Upper lobe of right lung (tissue), 1 donor: ENCODE data around the gene MLF1. TPM values are rescaled to one million over a fixed set of nuclear protein-coding genes. Genes with fewer than 3 reads are reported as not detected.

Source experiments
- ATAC-seq: fragments of 200-7000 bp; cut with Tn5 transposase; one replicate; pipeline ENCODE4 v1.9.1; 2020; ENCODE audit warnings: mild to moderate bottlenecking, moderate library complexity
- DNase-seq: peaks from one replicate; pipeline ENCODE4 v3.0.0-alpha.2; 2020
- H3K27ac ChIP-seq: fragments of 200-600 bp; one replicate; pipeline ENCODE4 v1.8.0; 2022
- H3K27me3 ChIP-seq: fragments of 200-600 bp; one replicate; pipeline ENCODE4 v1.8.0; 2022; ENCODE audit warnings: mild to moderate bottlenecking
- H3K36me3 ChIP-seq: fragments of 200-600 bp; one replicate; pipeline ENCODE4 v1.8.0; 2022
- H3K4me1 ChIP-seq: fragments of 200-600 bp; one replicate; pipeline ENCODE4 v1.8.0; 2022
- H3K4me3 ChIP-seq: fragments of 200-600 bp; one replicate; pipeline ENCODE4 v1.8.0; 2022; ENCODE audit warnings: mild to moderate bottlenecking
- H3K9me3 ChIP-seq: fragments of 200-600 bp; one replicate; pipeline ENCODE4 v1.8.0; 2022
- CTCF ChIP-seq: fragments of 200-600 bp; IDR thresholded peaks from one replicate; pipeline ENCODE4 v1.8.0; 2022; ENCODE audit warnings: antibody characterized with exemption
- intact Hi-C: fragments of 100-400 bp; cut with DNase I; formaldehyde crosslinking; loops from one replicate; pipeline ENCODE4 v1.11.0; 2022
- total RNA-seq: library from RNA; stranded (reverse); fragmentation: NEBNext Ultra II Directional; extraction: Animal tissue kit (Norgen Biotek cat#: 25700); gene quantifications from one replicate; pipeline ENCODE4 v1.2.1, GENCODE V29; 2021
- donor health status: DM: no; HTN: yes; CAD: no; lungs with severe emphysema.

Gene MLF1
- total RNA-seq, 1 donor from 2014 or later, result 7.1 TPM

- Histone ChIP-seq H3K9me3 (no peaks in the 10 kb centered on the region), H3K4me3 (no peak overlapping the region), H3K27me3 (no peaks in the 10 kb centered on the region), H3K36me3 (no peaks in the 10 kb centered on the region), H3K27ac (no peak overlapping the region), H3K4me1 (no peaks in the 10 kb centered on the region)
- no peak for DNase-seq
- intact Hi-C loops, result no loop called here
- no peak for TF ChIP-seq CTCF
- no peak for ATAC-seq
These were observed 29.8 kb downstream of the MLF1 start for GRCh38 chr3:158600787-158601186.

GRCh38 chr3:158602227-158602626 is 31.2 kb downstream of the MLF1 start:
- Histone ChIP-seq H3K27ac (no peak overlapping the region), H3K4me3 (no peak overlapping the region), H3K9me3 (no peaks in the 10 kb centered on the region), H3K36me3 (no peaks in the 10 kb centered on the region), H3K27me3 (no peaks in the 10 kb centered on the region), H3K4me1 (no peaks in the 10 kb centered on the region)
- no peak for ATAC-seq
- TF ChIP-seq CTCF, result no peak
- intact Hi-C loops, result no loop called here
- DNase-seq, result no peak

GRCh38 chr3:158617982-158618875 is 47.2 kb downstream of the MLF1 start:
- Histone ChIP-seq H3K36me3 (no peaks in the 10 kb centered on the region), H3K27me3 (no peaks in the 10 kb centered on the region), H3K4me3 (no peak overlapping the region), H3K4me1 (no peaks in the 10 kb centered on the region), H3K27ac (no peak overlapping the region), H3K9me3 (no peaks in the 10 kb centered on the region)
- DNase-seq (no peak), ATAC-seq (no peak)
- no peak for TF ChIP-seq CTCF
- intact Hi-C loops, result no loop called here

- intact Hi-C loops, result no loop called here
- H3K4me3 ChIP-seq, result no peak overlapping the region
- DNase-seq (no peak), ATAC-seq (no peak)
- H3K27me3 ChIP-seq, result no peaks in the 10 kb centered on the region
- H3K36me3 ChIP-seq, result no peaks in the 10 kb centered on the region
- H3K9me3 ChIP-seq, result no peaks in the 10 kb centered on the region
- no peak overlapping the region for H3K27ac ChIP-seq
- no peaks in the 10 kb centered on the region for H3K4me1 ChIP-seq
- TF ChIP-seq CTCF, result no peak
These were observed 54.9 kb downstream of the MLF1 start for GRCh38 chr3:158625881-158626280.

GRCh38 chr3:158631981-158632380 is 61.0 kb downstream of the MLF1 start:
- no peaks in the 10 kb centered on the region for H3K9me3 ChIP-seq
- no peak overlapping the region for H3K4me3 ChIP-seq
- no peaks in the 10 kb centered on the region for H3K4me1 ChIP-seq
- H3K27me3 ChIP-seq, result no peaks in the 10 kb centered on the region
- ATAC-seq (no peak), DNase-seq (no peak)
- H3K27ac ChIP-seq, result no peak overlapping the region
- intact Hi-C loops, result no loop called here
- H3K36me3 ChIP-seq, result no peaks in the 10 kb centered on the region
- no peak for TF ChIP-seq CTCF
